ENCODE results near the gene IPMK. TPM values are rescaled to one million over a fixed set of nuclear protein-coding genes. Genes with fewer than 3 reads are reported as not detected.

IPMK gene
- total RNA-seq, 3 donors from 2014 or later (not counting 1 experiment from before 2014, with no cell fraction given) = 4.4 to 5.7 (median 4.6) TPM

DNA sequence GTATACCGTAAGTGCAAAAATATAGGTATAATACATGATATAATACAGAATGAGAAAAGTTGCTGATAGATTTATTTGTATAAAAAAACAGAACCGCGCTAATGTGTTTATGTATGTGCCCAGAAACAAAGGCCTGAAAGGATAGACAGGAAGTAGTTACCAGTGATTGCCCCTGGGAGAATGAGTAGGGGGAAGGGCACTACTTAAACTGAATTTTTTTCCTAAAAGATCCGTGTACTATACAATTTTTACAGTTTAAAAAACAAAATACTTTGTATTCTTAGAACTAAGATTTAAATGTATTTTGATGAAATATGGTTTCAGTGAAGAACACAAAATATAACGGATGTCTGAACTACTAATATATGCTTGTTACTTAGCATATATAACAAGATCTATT is 2.9 kb downstream of the IPMK start:
- H3K36me3 Mint-ChIP-seq = no peaks in the 10 kb centered on the region
- no peaks in the 10 kb centered on the region for H3K27me3 ChIP-seq (ENCODE audit: control insufficient read depth, insufficient read depth, low read length)
- no peak overlapping the region for H3K4me3 ChIP-seq (ENCODE audit: low read length)
- H3K4me3 Mint-ChIP-seq = peak overlapping the region; percentile 96
- no peaks in the 10 kb centered on the region for H3K9me3 Mint-ChIP-seq
- peaks cover 48 to 50% of the 10 kb centered on the region in 2 donors for H3K4me1 Mint-ChIP-seq
- H3K9me3 ChIP-seq (ENCODE audit: control insufficient read depth, insufficient read depth, low read length) = no peaks in the 10 kb centered on the region
- intact Hi-C loops (cut with micrococcal nuclease) = loop anchor here (5.0 to 10.0 kb wide), 2 partner anchors 70 to 1643 kb away; partner anchors contain the start of genes CCDC6 and UBE2D1
- peak overlapping the region; percentile 96 to 99 for H3K27ac Mint-ChIP-seq
- TF ChIP-seq, protein P1, sequence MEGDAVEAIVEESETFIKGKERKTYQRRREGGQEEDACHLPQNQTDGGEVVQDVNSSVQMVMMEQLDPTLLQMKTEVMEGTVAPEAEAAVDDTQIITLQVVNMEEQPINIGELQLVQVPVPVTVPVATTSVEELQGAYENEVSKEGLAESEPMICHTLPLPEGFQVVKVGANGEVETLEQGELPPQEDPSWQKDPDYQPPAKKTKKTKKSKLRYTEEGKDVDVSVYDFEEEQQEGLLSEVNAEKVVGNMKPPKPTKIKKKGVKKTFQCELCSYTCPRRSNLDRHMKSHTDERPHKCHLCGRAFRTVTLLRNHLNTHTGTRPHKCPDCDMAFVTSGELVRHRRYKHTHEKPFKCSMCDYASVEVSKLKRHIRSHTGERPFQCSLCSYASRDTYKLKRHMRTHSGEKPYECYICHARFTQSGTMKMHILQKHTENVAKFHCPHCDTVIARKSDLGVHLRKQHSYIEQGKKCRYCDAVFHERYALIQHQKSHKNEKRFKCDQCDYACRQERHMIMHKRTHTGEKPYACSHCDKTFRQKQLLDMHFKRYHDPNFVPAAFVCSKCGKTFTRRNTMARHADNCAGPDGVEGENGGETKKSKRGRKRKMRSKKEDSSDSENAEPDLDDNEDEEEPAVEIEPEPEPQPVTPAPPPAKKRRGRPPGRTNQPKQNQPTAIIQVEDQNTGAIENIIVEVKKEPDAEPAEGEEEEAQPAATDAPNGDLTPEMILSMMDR (IDR thresholded peaks at IDR 0.05) = no peak
- 49% methylated on average over 2 of the region's 5 CpGs for WGBS (ENCODE audit: insufficient coverage)
- H3K36me3 ChIP-seq (ENCODE audit: control insufficient read depth, insufficient read depth, low read length) = no peaks in the 10 kb centered on the region
- no peak overlapping the region for H3K27ac ChIP-seq (ENCODE audit: low read length)
- H3K27me3 Mint-ChIP-seq (ENCODE audit: low read depth in 2 of 2) = no peaks in the 10 kb centered on the region
- no peak for ATAC-seq
- peaks cover 21% of the 10 kb centered on the region for H3K4me1 ChIP-seq (ENCODE audit: control insufficient read depth, insufficient read depth, low read length)
- DNase-seq = peak in 1 of 2 donors; percentile 11

DNA sequence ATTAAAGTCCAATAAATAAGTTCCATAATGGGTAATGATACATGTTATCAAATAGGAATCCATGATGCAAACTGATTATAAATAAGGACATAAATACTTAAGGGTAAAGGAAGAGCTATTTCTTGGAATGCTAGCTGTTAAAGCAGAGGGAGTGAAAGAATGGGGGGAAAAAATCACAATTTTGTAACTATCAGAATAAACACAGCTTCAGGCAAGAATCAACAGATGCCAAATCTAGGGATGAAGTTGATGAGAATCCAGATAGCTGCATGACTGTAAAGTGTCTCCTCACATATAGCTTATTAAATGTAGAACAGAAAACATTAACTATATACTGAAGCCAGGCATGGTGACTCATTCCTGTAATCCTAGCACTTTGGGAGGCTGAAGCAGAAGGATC is 4.9 kb downstream of the IPMK start:
- no peaks in the 10 kb centered on the region for H3K9me3 ChIP-seq (ENCODE audit: control insufficient read depth, insufficient read depth, low read length)
- no peak overlapping the region for H3K27ac Mint-ChIP-seq
- TF ChIP-seq, protein P1 (IDR thresholded peaks at IDR 0.05) = no peak
- no peaks in the 10 kb centered on the region for H3K9me3 Mint-ChIP-seq
- ATAC-seq = no peak
- H3K4me1 Mint-ChIP-seq = peaks cover 29 to 36% of the 10 kb centered on the region in 2 donors
- DNase-seq = no peak
- H3K27me3 Mint-ChIP-seq (ENCODE audit: low read depth in 2 of 2) = no peaks in the 10 kb centered on the region
- peaks cover 7% of the 10 kb centered on the region for H3K4me1 ChIP-seq (ENCODE audit: control insufficient read depth, insufficient read depth, low read length)
- intact Hi-C loops (cut with micrococcal nuclease) = loop anchor here (10.0 kb wide), 1 partner anchor 72 kb away; the partner anchor contains the start of gene UBE2D1
- H3K36me3 ChIP-seq (ENCODE audit: control insufficient read depth, insufficient read depth, low read length) = no peaks in the 10 kb centered on the region
- H3K36me3 Mint-ChIP-seq = no peaks in the 10 kb centered on the region
- H3K27me3 ChIP-seq (ENCODE audit: control insufficient read depth, insufficient read depth, low read length) = no peaks in the 10 kb centered on the region
- no peak overlapping the region for H3K4me3 Mint-ChIP-seq
- H3K27ac ChIP-seq (ENCODE audit: low read length) = no peak overlapping the region
- no peak overlapping the region for H3K4me3 ChIP-seq (ENCODE audit: low read length)

DNA sequence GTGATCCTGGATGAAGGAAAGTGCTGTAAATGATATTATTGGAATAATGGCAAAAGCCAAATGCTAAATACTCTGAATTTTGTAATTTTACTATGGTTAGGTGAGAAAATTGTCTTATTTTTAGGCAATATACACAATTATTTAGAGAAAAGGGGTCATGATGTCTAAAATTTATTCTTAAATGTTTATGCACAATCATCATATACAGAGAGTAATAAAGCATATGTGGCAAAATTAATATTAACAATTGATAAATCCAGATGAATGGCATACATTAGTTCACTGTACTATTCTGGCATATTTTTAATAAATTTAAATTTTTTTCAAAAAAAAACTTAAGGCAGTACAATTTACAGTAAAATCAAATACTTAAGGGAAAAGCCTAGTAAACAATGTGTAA is 7.4 kb downstream of the IPMK start:
- Mint-ChIP-seq H3K27me3 (ENCODE audit: low read depth in 2 of 2) (no peaks in the 10 kb centered on the region), H3K4me3 (no peak overlapping the region)
- ATAC-seq = no peak

More for the DNA sequence above, 7.4 kb downstream of the IPMK start:
- H3K36me3 Mint-ChIP-seq = no peaks in the 10 kb centered on the region
- H3K27ac Mint-ChIP-seq = no peak overlapping the region
- Histone ChIP-seq H3K4me3 (ENCODE audit: low read length) (no peak overlapping the region), H3K4me1 (ENCODE audit: control insufficient read depth, insufficient read depth, low read length) (no peaks in the 10 kb centered on the region), H3K27ac (ENCODE audit: low read length) (no peak overlapping the region), H3K9me3 (ENCODE audit: control insufficient read depth, insufficient read depth, low read length) (no peaks in the 10 kb centered on the region), H3K27me3 (ENCODE audit: control insufficient read depth, insufficient read depth, low read length) (no peaks in the 10 kb centered on the region), H3K36me3 (ENCODE audit: control insufficient read depth, insufficient read depth, low read length) (no peaks in the 10 kb centered on the region)
- intact Hi-C loops (cut with micrococcal nuclease) = loop anchor here (10.0 kb wide), 1 partner anchor 74 kb away; the partner anchor contains the start of gene UBE2D1
- TF ChIP-seq, protein P1 (IDR thresholded peaks at IDR 0.05) = no peak
- H3K4me1 Mint-ChIP-seq = peaks cover 15 to 17% of the 10 kb centered on the region in 2 donors
- DNase-seq = no peak
- H3K9me3 Mint-ChIP-seq = no peaks in the 10 kb centered on the region

Measured in natural killer cell (primary cell).